Esophagus (tissue), 2 donors: ENCODE data around the gene POLG. TPM values are rescaled to one million over a fixed set of nuclear protein-coding genes. Genes with fewer than 3 reads are reported as not detected.

Experiments
- H3K27ac ChIP-seq, 2 donors: one replicate each; pipeline ENCODE4 v1.5.1; 2013; ENCODE audit warnings: low read depth in 2 of 2, mild to moderate bottlenecking in 2 of 2, inconsistent platforms in 1 of 2, low read length in 1 of 2, moderate library complexity in 1 of 2
- H3K27me3 ChIP-seq, 2 donors: one replicate each; pipeline ENCODE4 v1.6.1; 2013; ENCODE audit warnings: low read length in 2 of 2, control low read depth in 1 of 2, mild to moderate bottlenecking in 1 of 2; ENCODE audit not compliant: insufficient read depth in 2 of 2, control insufficient read depth in 1 of 2
- H3K36me3 ChIP-seq, 2 donors: one replicate each; pipeline ENCODE4 v1.6.1; 2013; ENCODE audit warnings: low read length in 1 of 2; ENCODE audit not compliant: control insufficient read depth in 2 of 2, insufficient read depth in 2 of 2
- H3K4me1 ChIP-seq, 2 donors: one replicate each; pipeline ENCODE4 v1.6.1; 2013; ENCODE audit warnings: low read length in 1 of 2; ENCODE audit not compliant: control insufficient read depth in 2 of 2, insufficient read depth in 2 of 2
- H3K4me3 ChIP-seq, 2 donors: one replicate each; pipeline ENCODE4 v1.5.1; 2013; ENCODE audit warnings: low read length in 2 of 2, mild to moderate bottlenecking in 2 of 2, low read depth in 1 of 2, moderate library complexity in 1 of 2
- H3K9me3 ChIP-seq, 2 donors: one replicate each; pipeline ENCODE4 v1.6.1; 2013; ENCODE audit warnings: mild to moderate bottlenecking in 2 of 2, low read depth in 1 of 2, low read length in 1 of 2, moderate library complexity in 1 of 2; ENCODE audit not compliant: control insufficient read depth in 2 of 2, insufficient read depth in 1 of 2
- WGBS, 2 donors: extraction: QIAGEN DNeasy Blood & Tissue Kit; methylation state at CpG; one replicate each; pipeline ENCODE4 v1.1.7; 2013; 5-methylcytosine and 5-hydroxymethylcytosine counted together
- polyA plus RNA-seq, 2 donors: library from polyadenylated mRNA; stranded (reverse); fragments of 200-250 nt; gene quantifications; one replicate each; pipeline ENCODE4 v1.2.3, GENCODE V29; 2013
- donor health status: healthy with polysubstance abuse.
- donor health status: Bipolar disorder and iron deficiency.

The POLG gene
- polyA plus RNA-seq, 2 donors = 27.2 to 48.1 TPM

GRCh38 chr15:89370120-89370977 is 35.7 kb upstream of the POLG start:
- Histone ChIP-seq H3K36me3 (no peaks in the 10 kb centered on the region), H3K9me3 (peaks cover 0 to 7% of the 10 kb centered on the region in 2 donors), H3K27me3 (peaks cover 3 to 25% of the 10 kb centered on the region in 2 donors), H3K4me3 (no peak overlapping the region), H3K4me1 (peaks cover 9 to 15% of the 10 kb centered on the region in 2 donors), H3K27ac (no peak overlapping the region)
- 12 to 13% methylated on average over 33 of the region's 33 CpGs for WGBS, 2 donors

- H3K9me3 ChIP-seq = peaks cover 0 to 7% of the 10 kb centered on the region in 2 donors
- peaks cover 9 to 15% of the 10 kb centered on the region in 2 donors for H3K4me1 ChIP-seq
- no peaks in the 10 kb centered on the region for H3K36me3 ChIP-seq
- peaks cover 3 to 25% of the 10 kb centered on the region in 2 donors for H3K27me3 ChIP-seq
- H3K4me3 ChIP-seq = no peak overlapping the region
- no peak overlapping the region for H3K27ac ChIP-seq
- 31 to 32% methylated on average over 3 of the region's 3 CpGs for WGBS, 2 donors
Measured at GRCh38 chr15:89369341-89369947, 34.8 kb upstream of the POLG start.

GRCh38 chr15:89368566-89369223 is 34.1 kb upstream of the POLG start:
- H3K36me3 ChIP-seq = no peaks in the 10 kb centered on the region
- 4 to 5% methylated on average over 33 to 34 of the region's 34 CpGs for WGBS, 2 donors
- peaks cover 0 to 7% of the 10 kb centered on the region in 2 donors for H3K9me3 ChIP-seq
- no peak overlapping the region for H3K27ac ChIP-seq
- H3K4me1 ChIP-seq = peaks cover 9 to 15% of the 10 kb centered on the region in 2 donors
- no peak overlapping the region for H3K4me3 ChIP-seq
- peaks cover 3 to 29% of the 10 kb centered on the region in 2 donors for H3K27me3 ChIP-seq

GRCh38 chr15:89367485-89368451 is 33.1 kb upstream of the POLG start:
- Histone ChIP-seq H3K9me3 (peaks cover 0 to 7% of the 10 kb centered on the region in 2 donors), H3K4me1 (peaks cover 9 to 15% of the 10 kb centered on the region in 2 donors), H3K27ac (no peak overlapping the region), H3K36me3 (no peaks in the 10 kb centered on the region), H3K4me3 (no peak overlapping the region), H3K27me3 (peaks cover 3 to 32% of the 10 kb centered on the region in 2 donors)
- WGBS, 2 donors = 6 to 7% methylated on average over 65 to 90 of the region's 90 CpGs

GRCh38 chr15:89366656-89367393 is 32.2 kb upstream of the POLG start:
- H3K27me3 ChIP-seq = peaks cover 3 to 40% of the 10 kb centered on the region in 2 donors

GRCh38 chr15:89365462-89366065 is 30.9 kb upstream of the POLG start:
- Histone ChIP-seq H3K4me1 (peaks cover 13 to 16% of the 10 kb centered on the region in 2 donors), H3K4me3 (no peak overlapping the region), H3K36me3 (no peaks in the 10 kb centered on the region), H3K27me3 (peaks cover 3 to 42% of the 10 kb centered on the region in 2 donors), H3K9me3 (peaks cover 0 to 15% of the 10 kb centered on the region in 2 donors), H3K27ac (no peak overlapping the region)
- 16 to 21% methylated on average over 22 of the region's 22 CpGs for WGBS, 2 donors

More at GRCh38 chr15:89366656-89367393, 32.2 kb upstream of the POLG start:
- Histone ChIP-seq H3K36me3 (no peaks in the 10 kb centered on the region), H3K4me3 (no peak overlapping the region), H3K9me3 (peaks cover 0 to 11% of the 10 kb centered on the region in 2 donors), H3K4me1 (peaks cover 15 to 21% of the 10 kb centered on the region in 2 donors), H3K27ac (no peak overlapping the region)
- 20% methylated on average over 21 of the region's 21 CpGs for WGBS, 2 donors

- H3K36me3 ChIP-seq = no peaks in the 10 kb centered on the region
- H3K4me3 ChIP-seq = no peak overlapping the region
- peaks cover 3 to 42% of the 10 kb centered on the region in 2 donors for H3K27me3 ChIP-seq
- H3K9me3 ChIP-seq = peaks cover 0 to 15% of the 10 kb centered on the region in 2 donors
- peaks cover 13 to 16% of the 10 kb centered on the region in 2 donors for H3K4me1 ChIP-seq
- 20 to 31% methylated on average over 13 of the region's 13 CpGs for whole genome bisulfite sequencing, 2 donors
- H3K27ac ChIP-seq = no peak overlapping the region
Measured at GRCh38 chr15:89364741-89365450, 30.3 kb upstream of the POLG start.

- H3K4me3 ChIP-seq = no peak overlapping the region
- H3K4me1 ChIP-seq = peaks cover 13 to 16% of the 10 kb centered on the region in 2 donors
Measured at GRCh38 chr15:89364341-89364740, 29.7 kb upstream of the POLG start.

More at GRCh38 chr15:89364341-89364740, 29.7 kb upstream of the POLG start:
- Histone ChIP-seq H3K9me3 (peaks cover 0 to 15% of the 10 kb centered on the region in 2 donors), H3K36me3 (no peaks in the 10 kb centered on the region), H3K27me3 (peaks cover 3 to 43% of the 10 kb centered on the region in 2 donors), H3K27ac (no peak overlapping the region)
- 14 to 19% methylated on average over 6 of the region's 6 CpGs for WGBS, 2 donors
